Neural progenitor cell (in vitro differentiated cells): ENCODE data around the gene PREP. TPM values are rescaled to one million over a fixed set of nuclear protein-coding genes. Genes with fewer than 3 reads are reported as not detected.
"Not testable (repeated sequence)": the region's sequence is repeated elsewhere in the genome, so short reads cannot be mapped to it uniquely, and the experiment has no call there.

Experiments
- DNase-seq: peaks from one replicate; pipeline ENCODE4 v3.0.0-alpha.2; 2016; ENCODE audit warnings: low spot score
- H2AFZ ChIP-seq: fragments of 200-600 bp; sonication (generic); replicated peaks from 2 replicates; pipeline ENCODE4 v1.6.1; 2016; ENCODE audit warnings: antibody characterized with exemption
- H3F3A ChIP-seq: fragments of 200-600 bp; sonication (generic); 2 replicates; pipeline ENCODE4 v1.6.1; 2016; ENCODE audit warnings: antibody characterized with exemption, low read depth
- H3K27ac ChIP-seq: fragments of 200-600 bp; sonication (generic); 2 replicates; pipeline ENCODE4 v1.5.1; 2016; ENCODE audit warnings: mild to moderate bottlenecking
- H3K27me3 ChIP-seq: fragments of 200-600 bp; sonication (generic); 2 replicates; pipeline ENCODE4 v1.6.1; 2016; ENCODE audit warnings: mild to moderate bottlenecking, moderate library complexity
- H3K36me3 ChIP-seq: fragments of 200-600 bp; sonication (generic); 2 replicates; pipeline ENCODE4 v1.5.1; 2016
- H3K4me1 ChIP-seq: fragments of 200-600 bp; sonication (generic); 2 replicates; pipeline ENCODE4 v1.6.1; 2016; ENCODE audit warnings: mixed run types
- H3K4me2 ChIP-seq: fragments of 200-600 bp; sonication (generic); 2 replicates; pipeline ENCODE4 v1.6.1; 2016
- H3K4me3 ChIP-seq: fragments of 200-600 bp; sonication (generic); 2 replicates; pipeline ENCODE4 v1.5.1; 2016
- H3K79me2 ChIP-seq: fragments of 200-600 bp; sonication (generic); 2 replicates; pipeline ENCODE4 v1.6.1; 2016; ENCODE audit warnings: low read depth
- H3K9ac ChIP-seq: fragments of 200-600 bp; sonication (generic); 2 replicates; pipeline ENCODE4 v1.6.1; 2016
- H3K9me3 ChIP-seq: fragments of 200-600 bp; sonication (generic); 2 replicates; pipeline ENCODE4 v1.5.1; 2016; ENCODE audit warnings: low read depth
- H4K20me1 ChIP-seq: fragments of 200-600 bp; sonication (generic); 2 replicates; pipeline ENCODE4 v1.6.1; 2016; ENCODE audit warnings: low read depth
- H3K27ac Mint-ChIP-seq: 3 replicates; pipeline ENCODE4 v1.8.0; 2021; ENCODE audit warnings: mixed read lengths
- H3K27me3 Mint-ChIP-seq: 2 replicates; pipeline ENCODE4 v1.8.0; 2022; ENCODE audit warnings: low read depth, mild to moderate bottlenecking, inconsistent platforms, moderate library complexity, mixed read lengths; ENCODE audit not compliant: insufficient read depth
- H3K36me3 Mint-ChIP-seq: 3 replicates; pipeline ENCODE4 v1.8.0; 2021; ENCODE audit warnings: mixed read lengths
- H3K4me1 Mint-ChIP-seq: 3 replicates; pipeline ENCODE4 v1.8.0; 2021; ENCODE audit warnings: mixed read lengths
- H3K4me3 Mint-ChIP-seq: 3 replicates; pipeline ENCODE4 v1.8.0; 2021; ENCODE audit warnings: mild to moderate bottlenecking, moderate library complexity, mixed read lengths
- H3K9me3 Mint-ChIP-seq: 3 replicates; pipeline ENCODE4 v1.8.0; 2020; ENCODE audit warnings: mixed read lengths
- EZH2 ChIP-seq: fragments of 200-600 bp; sonication (generic); IDR thresholded peaks from 2 replicates; pipeline ENCODE4 v1.6.1; 2017; ENCODE audit warnings: antibody characterized with exemption, mild to moderate bottlenecking, moderate library complexity
- EZH2phosphoT487 ChIP-seq: fragments of 200-600 bp; sonication (generic); IDR thresholded peaks from 2 replicates; pipeline ENCODE4 v1.6.1; 2017; ENCODE audit warnings: antibody characterized with exemption
- total RNA-seq: library from RNA; depleted of rRNA; stranded (reverse); fragments of >200 nt; gene quantifications from 2 replicates; pipeline ENCODE4 v1.2.3, GENCODE V29; 2015; ENCODE audit warnings: low replicate concordance
- TF ChIP-seq, protein P1 (sequence below): fragments of 200-600 bp; sonication (generic); IDR thresholded peaks from 2 replicates; pipeline ENCODE4 v1.5.1; 2017; ENCODE audit warnings: antibody characterized with exemption, mild to moderate bottlenecking

PREP gene
- total RNA-seq, 1 donor from 2014 or later: 28.6 TPM

GRCh38 chr6:105346052-105346451 is 56.8 kb downstream of the PREP start:
- Mint-ChIP-seq H3K36me3 (peaks cover 27% of the 10 kb centered on the region), H3K27me3 (no peaks in the 10 kb centered on the region), H3K4me3 (no peak overlapping the region), H3K9me3 (peaks cover 8% of the 10 kb centered on the region), H3K4me1 (peaks cover 9% of the 10 kb centered on the region), H3K27ac (peak overlapping the region; percentile 21)
- H3K9ac ChIP-seq: no peak overlapping the region
- H3K9me3 ChIP-seq: no peaks in the 10 kb centered on the region
- peak; percentile 58 for DNase-seq
- H3K4me2 ChIP-seq: no peak overlapping the region
- peaks cover 17% of the 10 kb centered on the region for H3K4me1 ChIP-seq
- peak overlapping the region; percentile 34 for H3K27ac ChIP-seq
- H3K79me2 ChIP-seq: no peaks in the 10 kb centered on the region
- H3K36me3 ChIP-seq: no peaks in the 10 kb centered on the region
- H3K27me3 ChIP-seq: no peaks in the 10 kb centered on the region
- peaks cover 13% of the 10 kb centered on the region for H3F3A ChIP-seq
- no peak for TF ChIP-seq EZH2
- H4K20me1 ChIP-seq: peaks cover 15% of the 10 kb centered on the region
- no peak overlapping the region for H3K4me3 ChIP-seq
- no peak overlapping the region for H2AFZ ChIP-seq

- H3K27me3 Mint-ChIP-seq: no peaks in the 10 kb centered on the region
- Histone ChIP-seq H3K4me1 (peaks cover 17% of the 10 kb centered on the region), H3F3A (peaks cover 13% of the 10 kb centered on the region), H3K27me3 (no peaks in the 10 kb centered on the region), H3K79me2 (no peaks in the 10 kb centered on the region), H4K20me1 (peaks cover 15% of the 10 kb centered on the region), H3K36me3 (no peaks in the 10 kb centered on the region), H3K4me2 (peak overlapping the region; percentile 29), H2AFZ (no peak overlapping the region), H3K27ac (no peak overlapping the region), H3K4me3 (no peak overlapping the region), H3K9me3 (no peaks in the 10 kb centered on the region), H3K9ac (no peak overlapping the region)
- TF ChIP-seq EZH2: no peak
- peak; percentile 30 for TF ChIP-seq EZH2phosphoT487
- no peak overlapping the region for H3K4me3 Mint-ChIP-seq
- peak overlapping the region; percentile 11 for H3K27ac Mint-ChIP-seq
- peaks cover 10% of the 10 kb centered on the region for H3K9me3 Mint-ChIP-seq
- peak; percentile 63 for DNase-seq
- H3K36me3 Mint-ChIP-seq: peaks cover 25% of the 10 kb centered on the region
- H3K4me1 Mint-ChIP-seq: peaks cover 9% of the 10 kb centered on the region
These were observed 57.4 kb downstream of the PREP start for GRCh38 chr6:105345506-105345905.

DNA sequence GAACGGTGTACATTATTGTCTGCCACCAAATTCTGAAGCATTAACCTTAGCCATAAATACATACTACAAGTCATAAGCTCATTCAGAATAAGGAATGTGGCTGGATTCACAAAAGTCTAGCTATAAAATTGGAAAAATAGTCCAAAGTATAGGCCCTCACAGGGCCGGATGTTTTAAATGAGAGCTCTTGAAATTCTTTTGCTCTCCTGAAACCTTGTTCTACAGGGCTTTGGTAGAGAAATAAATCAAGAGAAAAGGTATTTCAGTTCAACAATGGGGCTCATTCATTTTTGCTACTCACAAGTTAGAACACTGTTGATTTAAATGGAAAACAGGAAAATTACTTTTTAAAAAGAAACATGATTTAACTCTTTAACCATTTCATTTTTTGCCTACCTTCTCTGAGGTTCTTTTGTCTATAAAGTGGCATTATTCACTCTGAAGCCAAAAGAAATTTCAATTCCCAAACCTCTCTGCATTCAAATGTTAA is 58.0 kb downstream of the PREP start:
- H3K9ac ChIP-seq: no peak overlapping the region
- no peak overlapping the region for H3K27ac ChIP-seq
- no peaks in the 10 kb centered on the region for H3K79me2 ChIP-seq
- Mint-ChIP-seq H3K27me3 (no peaks in the 10 kb centered on the region), H3K9me3 (peaks cover 10% of the 10 kb centered on the region), H3K36me3 (peaks cover 29% of the 10 kb centered on the region), H3K4me3 (no peak overlapping the region), H3K4me1 (peaks cover 9% of the 10 kb centered on the region), H3K27ac (no peak overlapping the region)
- H4K20me1 ChIP-seq: peaks cover 15% of the 10 kb centered on the region
- H3K4me3 ChIP-seq: no peak overlapping the region
- H3K4me2 ChIP-seq: peak overlapping the region; percentile 29
- peaks cover 17% of the 10 kb centered on the region for H3K4me1 ChIP-seq
- no peaks in the 10 kb centered on the region for H3K9me3 ChIP-seq
- H3K27me3 ChIP-seq: no peaks in the 10 kb centered on the region
- no peak overlapping the region for H2AFZ ChIP-seq
- DNase-seq: no peak
- TF ChIP-seq, protein P1, sequence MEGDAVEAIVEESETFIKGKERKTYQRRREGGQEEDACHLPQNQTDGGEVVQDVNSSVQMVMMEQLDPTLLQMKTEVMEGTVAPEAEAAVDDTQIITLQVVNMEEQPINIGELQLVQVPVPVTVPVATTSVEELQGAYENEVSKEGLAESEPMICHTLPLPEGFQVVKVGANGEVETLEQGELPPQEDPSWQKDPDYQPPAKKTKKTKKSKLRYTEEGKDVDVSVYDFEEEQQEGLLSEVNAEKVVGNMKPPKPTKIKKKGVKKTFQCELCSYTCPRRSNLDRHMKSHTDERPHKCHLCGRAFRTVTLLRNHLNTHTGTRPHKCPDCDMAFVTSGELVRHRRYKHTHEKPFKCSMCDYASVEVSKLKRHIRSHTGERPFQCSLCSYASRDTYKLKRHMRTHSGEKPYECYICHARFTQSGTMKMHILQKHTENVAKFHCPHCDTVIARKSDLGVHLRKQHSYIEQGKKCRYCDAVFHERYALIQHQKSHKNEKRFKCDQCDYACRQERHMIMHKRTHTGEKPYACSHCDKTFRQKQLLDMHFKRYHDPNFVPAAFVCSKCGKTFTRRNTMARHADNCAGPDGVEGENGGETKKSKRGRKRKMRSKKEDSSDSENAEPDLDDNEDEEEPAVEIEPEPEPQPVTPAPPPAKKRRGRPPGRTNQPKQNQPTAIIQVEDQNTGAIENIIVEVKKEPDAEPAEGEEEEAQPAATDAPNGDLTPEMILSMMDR: no peak
- no peak for TF ChIP-seq EZH2
- TF ChIP-seq EZH2phosphoT487: no peak
- H3F3A ChIP-seq: peaks cover 13% of the 10 kb centered on the region
- H3K36me3 ChIP-seq: no peaks in the 10 kb centered on the region

- H3K4me1 Mint-ChIP-seq, DNase-seq, H3K4me1 ChIP-seq, H3K27me3 ChIP-seq, H3K36me3 ChIP-seq, H3K79me2 ChIP-seq, H3K27me3 Mint-ChIP-seq, H3K9me3 ChIP-seq, H3K4me3 ChIP-seq, H3K27ac Mint-ChIP-seq, H4K20me1 ChIP-seq, H3K27ac ChIP-seq, H3K4me2 ChIP-seq, H3K9ac ChIP-seq, H3K4me3 Mint-ChIP-seq, H2AFZ ChIP-seq, H3F3A ChIP-seq: not testable (repeated sequence)
- Mint-ChIP-seq H3K9me3 (peaks cover 19% of the 10 kb centered on the region), H3K36me3 (peaks cover 43% of the 10 kb centered on the region)
These were observed 64.4 kb downstream of the PREP start for GRCh38 chr6:105338350-105338983.

- Mint-ChIP-seq H3K27me3 (no peaks in the 10 kb centered on the region), H3K9me3 (peaks cover 12% of the 10 kb centered on the region), H3K27ac (no peak overlapping the region), H3K4me3 (no peak overlapping the region), H3K36me3 (peaks cover 41% of the 10 kb centered on the region), H3K4me1 (peaks cover 9% of the 10 kb centered on the region)
- no peaks in the 10 kb centered on the region for H3K9me3 ChIP-seq
- no peak overlapping the region for H2AFZ ChIP-seq
- no peak for DNase-seq
- no peak overlapping the region for H3K27ac ChIP-seq
- no peaks in the 10 kb centered on the region for H3K27me3 ChIP-seq
- no peaks in the 10 kb centered on the region for H3K36me3 ChIP-seq
- H3K4me3 ChIP-seq: no peak overlapping the region
- H3K4me1 ChIP-seq: peaks cover 12% of the 10 kb centered on the region
- H4K20me1 ChIP-seq: no peaks in the 10 kb centered on the region
- TF ChIP-seq, protein P1: no peak
- TF ChIP-seq EZH2phosphoT487 (no peak), EZH2 (no peak)
- H3K9ac ChIP-seq: no peak overlapping the region
- H3K79me2 ChIP-seq: no peaks in the 10 kb centered on the region
- no peak overlapping the region for H3K4me2 ChIP-seq
- no peaks in the 10 kb centered on the region for H3F3A ChIP-seq
These were observed 65.9 kb downstream of the PREP start for GRCh38 chr6:105336986-105337385.
